ENCODE measurements around the gene SLC25A52.
"Not testable (repeated sequence)": the region's sequence is repeated elsewhere in the genome, so short reads cannot be mapped to it uniquely, and the experiment has no call there.

Gene SLC25A52

DNA sequence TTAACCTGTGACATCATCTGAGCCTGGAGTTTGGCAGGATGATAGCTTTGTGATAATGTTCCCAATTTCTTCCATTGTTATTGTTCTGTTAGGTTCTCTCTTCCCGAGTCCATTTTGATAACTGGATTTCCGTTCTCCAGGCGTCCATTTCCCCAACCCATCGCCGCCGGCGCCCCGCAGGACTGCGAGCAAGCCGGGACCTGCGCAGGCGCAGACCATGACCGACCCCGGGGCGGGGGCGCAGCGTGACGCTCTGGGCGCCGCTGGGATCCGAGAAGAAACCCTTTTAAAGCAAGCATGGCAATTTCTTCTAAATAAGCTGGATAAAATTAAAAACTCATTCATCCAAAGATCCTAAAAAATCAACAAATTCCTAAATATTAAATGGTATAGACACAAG lies at the start of gene SLC25A52:
TSS of gene SLC25A52 (minus strand) at position 186 of the 400 bp plus-strand sequence. CDS start 219 bp downstream, outside the sequence.
- FAIRE-seq (no peak), DNase-seq (ENCODE audit: insufficient read length, low spot score) (no peak)

DNA sequence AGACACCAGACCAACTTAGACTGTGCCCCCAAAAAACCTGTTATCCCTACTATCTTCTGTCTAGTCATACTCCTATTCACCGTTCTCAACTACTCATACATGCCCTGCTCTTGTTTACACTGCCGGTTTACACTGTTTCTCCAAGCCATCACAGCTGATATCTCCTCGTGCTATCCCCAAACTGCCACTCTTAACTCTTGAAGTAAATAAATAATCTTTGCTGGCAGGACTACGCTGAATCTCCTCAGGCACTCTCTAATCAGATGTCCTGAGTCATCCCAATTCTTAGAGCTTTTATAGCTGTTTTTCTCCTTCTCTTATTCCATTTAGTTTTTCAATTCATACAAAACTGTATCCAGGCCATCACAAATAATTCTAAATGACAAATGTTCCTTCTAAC lies 48.4 kb upstream of the SLC25A52 start:
- FAIRE-seq, result not testable (repeated sequence)

GRCh38 chr18:31801078-31801477 lies 40.4 kb upstream of the SLC25A52 start:
- DNase-seq (ENCODE audit: insufficient read length, low spot score) (no peak), FAIRE-seq (no peak)

More for the DNA sequence above, 48.4 kb upstream of the SLC25A52 start:
- not testable (repeated sequence) for DNase-seq (ENCODE audit: insufficient read length, low spot score)

GRCh38 chr18:31799257-31799656 lies 38.6 kb upstream of the SLC25A52 start:
- DNase-seq (ENCODE audit: insufficient read length, low spot score); FAIRE-seq: not testable (repeated sequence)

GRCh38 chr18:31798399-31798798 lies 37.7 kb upstream of the SLC25A52 start:
- FAIRE-seq, result no peak
- DNase-seq (ENCODE audit: insufficient read length, low spot score), result no peak

DNA sequence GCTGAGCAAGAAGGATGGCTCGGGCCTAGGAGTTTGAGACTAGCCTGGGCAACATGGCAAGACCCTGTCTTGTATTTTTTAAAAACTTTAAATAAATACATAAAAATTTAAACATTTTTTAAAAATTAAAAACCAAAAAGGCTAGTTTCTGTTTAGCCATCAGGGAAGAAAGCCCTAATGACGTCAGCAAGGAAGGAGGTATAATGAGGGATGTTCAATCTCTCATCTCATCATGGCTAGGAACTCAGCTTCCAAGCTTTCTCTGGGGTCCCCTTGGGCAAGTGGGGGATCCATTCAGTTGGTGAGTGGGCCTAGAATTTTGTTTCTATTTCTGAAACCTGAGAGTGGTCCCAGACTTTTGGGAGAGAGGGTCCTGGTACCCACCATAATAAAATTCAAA lies 35.1 kb upstream of the SLC25A52 start:
- no peak for FAIRE-seq
- no peak for DNase-seq (ENCODE audit: insufficient read length, low spot score)

DNA sequence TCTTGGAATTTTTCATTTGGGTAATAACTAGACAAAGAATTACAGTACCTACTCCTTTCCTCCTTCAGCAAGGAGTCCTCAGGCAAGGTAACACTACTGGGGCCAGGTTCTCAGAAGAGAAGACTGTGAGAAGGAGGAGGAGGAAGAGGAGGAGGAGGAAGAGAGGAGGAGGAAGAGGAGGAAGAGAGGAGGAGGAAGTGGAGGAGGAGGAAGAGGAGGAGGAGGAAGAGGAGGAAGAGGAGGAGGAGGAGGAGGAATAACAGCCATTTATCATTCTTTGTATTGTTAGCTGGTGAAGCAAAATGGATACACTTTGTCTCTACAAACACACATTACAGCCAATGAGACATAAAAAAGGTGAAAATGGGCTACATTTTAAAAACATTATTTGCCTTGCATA lies 32.9 kb upstream of the SLC25A52 start:
- FAIRE-seq, result no peak
- no peak for DNase-seq (ENCODE audit: insufficient read length, low spot score)

DNA sequence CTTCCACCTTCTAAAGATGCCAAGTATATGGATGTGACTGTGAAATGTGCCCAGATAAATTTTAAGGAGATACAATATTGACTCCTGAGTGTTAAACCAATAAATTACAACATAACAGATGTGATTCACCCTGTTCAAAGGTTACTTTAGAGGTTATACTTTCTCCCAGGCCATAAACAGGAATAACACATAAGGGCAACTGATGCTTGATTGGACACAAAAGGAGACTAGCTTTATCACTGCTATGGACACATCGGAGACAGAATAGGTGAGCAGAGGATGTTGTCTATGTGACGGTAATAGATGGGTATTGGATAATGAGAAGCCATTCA lies 31.9 kb upstream of the SLC25A52 start:
- FAIRE-seq, result no peak

GRCh38 chr18:31791817-31792579 lies 31.3 kb upstream of the SLC25A52 start:
- DNase-seq (ENCODE audit: insufficient read length, low spot score), result peak; percentile 39
- FAIRE-seq, result no peak

More for the DNA sequence above, 31.9 kb upstream of the SLC25A52 start:
- no peak for DNase-seq (ENCODE audit: insufficient read length, low spot score)

- no peak for FAIRE-seq
- no peak for DNase-seq (ENCODE audit: insufficient read length, low spot score)
These were observed 28.7 kb upstream of the SLC25A52 start for GRCh38 chr18:31789409-31789808.

- FAIRE-seq, result no peak
- DNase-seq (ENCODE audit: insufficient read length, low spot score), result no peak
These were observed 22.4 kb upstream of the SLC25A52 start for GRCh38 chr18:31783059-31783458.

DNA sequence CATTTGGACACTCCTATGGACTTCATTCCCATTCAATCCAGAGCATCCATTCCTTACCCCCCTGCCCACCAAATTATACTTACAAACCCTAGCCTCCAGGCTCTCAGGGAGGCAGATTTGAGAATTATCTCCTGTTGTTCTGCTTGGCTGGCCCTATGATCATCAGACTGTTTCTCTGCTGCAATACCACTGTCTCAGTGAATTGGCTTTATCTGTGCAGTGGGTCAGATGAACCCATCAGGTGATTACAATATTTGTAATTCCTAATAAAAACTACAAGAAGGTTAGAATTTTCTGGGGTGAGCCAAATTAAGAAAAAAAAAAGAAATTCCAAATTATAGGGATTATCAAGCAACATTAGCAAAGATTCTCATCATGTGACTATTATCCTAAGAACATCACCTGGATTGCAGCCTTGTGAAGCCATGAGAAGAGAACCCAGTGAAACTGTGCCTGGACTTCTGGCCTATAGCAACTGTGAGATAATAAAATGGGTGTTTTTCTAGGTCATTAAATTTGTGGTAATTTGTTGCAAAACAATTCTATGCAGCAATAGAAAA lies 17.8 kb upstream of the SLC25A52 start:
- no peak for FAIRE-seq
- DNase-seq (ENCODE audit: insufficient read length, low spot score), result no peak

GRCh38 chr18:31776093-31776492 lies 15.4 kb upstream of the SLC25A52 start:
- FAIRE-seq (no peak), DNase-seq (ENCODE audit: insufficient read length, low spot score) (no peak)

DNA sequence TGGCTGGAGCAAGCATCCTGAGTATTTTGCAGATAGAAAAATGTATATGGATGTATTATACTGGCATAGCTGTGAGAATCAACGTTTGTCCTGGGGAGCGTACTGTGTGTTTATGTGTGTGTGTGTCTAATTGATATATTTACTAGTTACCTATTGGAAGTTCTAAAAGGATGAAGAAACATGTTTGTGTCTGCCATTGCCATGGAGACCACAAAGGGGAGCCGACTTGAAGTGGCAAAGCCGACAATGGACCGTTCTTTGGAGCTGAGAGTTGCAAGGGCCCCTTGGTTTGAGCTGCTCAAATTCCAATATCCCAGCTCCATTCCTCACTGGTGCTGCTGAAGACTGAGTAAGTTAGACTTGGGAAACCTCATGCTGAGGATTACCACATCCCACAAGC lies 14.3 kb upstream of the SLC25A52 start:
- no peak for FAIRE-seq
- DNase-seq (ENCODE audit: insufficient read length, low spot score), result no peak

DNA sequence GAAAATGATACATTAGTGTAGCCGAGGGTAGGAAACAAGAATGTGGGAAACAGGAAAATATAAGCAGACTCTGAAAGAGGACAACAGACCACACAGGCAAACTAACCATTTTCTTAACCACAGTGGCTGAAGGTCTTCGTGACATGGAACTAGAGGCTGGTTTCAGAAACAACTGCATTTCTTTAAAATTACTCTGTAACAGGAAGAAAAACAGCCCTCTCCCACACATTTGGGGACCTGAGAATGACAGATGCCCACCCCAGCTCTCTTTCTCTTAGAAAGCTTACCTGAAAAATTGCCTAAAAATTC lies 13.8 kb upstream of the SLC25A52 start:
- peak; percentile 21 for FAIRE-seq

DNA sequence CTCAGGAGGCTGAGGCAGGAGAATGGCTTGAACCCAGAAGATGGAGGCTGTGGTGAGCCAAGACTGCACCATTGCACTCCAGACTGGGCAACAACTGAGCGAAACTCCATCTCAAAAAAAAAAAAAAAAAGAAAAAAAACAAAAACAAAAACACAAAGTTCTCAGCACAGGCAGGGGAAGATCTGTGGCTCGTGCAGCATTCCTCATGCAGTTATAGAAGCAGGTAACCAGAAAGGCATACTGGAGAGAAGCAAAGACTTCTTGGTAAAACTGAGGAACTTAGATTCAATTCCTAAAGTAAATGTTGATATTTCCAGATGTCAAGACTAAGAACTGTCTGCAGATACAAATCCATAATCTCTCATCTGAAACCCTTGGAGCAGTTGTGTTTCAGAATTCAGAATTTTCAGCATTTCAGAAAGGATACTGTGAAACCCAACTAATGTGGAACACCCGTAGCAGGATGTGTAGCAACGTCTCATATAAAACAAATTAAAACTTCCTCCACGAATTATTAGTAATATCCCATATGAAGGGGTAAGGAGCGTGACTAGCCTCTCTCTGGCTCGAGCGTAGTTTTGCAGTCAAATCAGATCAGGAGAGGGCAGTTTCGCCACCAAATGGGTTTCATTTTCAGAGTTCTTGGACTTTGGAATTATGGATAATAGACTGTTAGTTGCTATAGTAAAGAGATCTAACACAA lies 13.2 kb upstream of the SLC25A52 start:
- DNase-seq (ENCODE audit: insufficient read length, low spot score) (no peak), FAIRE-seq (no peak)

More for the DNA sequence above, 13.8 kb upstream of the SLC25A52 start:
- no peak for DNase-seq (ENCODE audit: insufficient read length, low spot score)

DNA sequence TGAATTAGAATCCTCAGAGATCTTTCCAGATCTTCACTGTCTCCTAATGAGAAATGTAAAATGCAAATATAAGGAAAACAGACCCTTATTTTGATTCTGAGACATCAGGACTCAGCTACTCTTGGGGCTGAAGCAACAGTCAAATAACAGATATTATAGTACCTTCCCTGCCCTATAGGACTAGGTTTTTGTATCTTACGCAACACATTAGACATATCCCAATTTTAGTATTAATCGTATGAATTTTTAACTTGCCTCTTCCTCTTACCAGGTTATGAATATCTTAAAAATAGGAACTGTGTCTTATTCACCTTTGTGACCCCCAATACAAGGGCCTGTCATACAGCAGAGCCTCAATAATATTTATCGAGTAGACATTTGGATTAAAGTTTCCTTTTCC lies 12.0 kb upstream of the SLC25A52 start:
- FAIRE-seq (no peak), DNase-seq (ENCODE audit: insufficient read length, low spot score) (no peak)

- DNase-seq (ENCODE audit: insufficient read length, low spot score) (no peak), FAIRE-seq (no peak)
These were observed 10.4 kb downstream of the SLC25A52 start for GRCh38 chr18:31750273-31750672.

- DNase-seq (ENCODE audit: insufficient read length, low spot score), result no peak
- no peak for FAIRE-seq
These were observed 14.3 kb downstream of the SLC25A52 start for GRCh38 chr18:31746396-31746795.

- FAIRE-seq, result no peak
These were observed 16.2 kb downstream of the SLC25A52 start for GRCh38 chr18:31744321-31745067.

DNA sequence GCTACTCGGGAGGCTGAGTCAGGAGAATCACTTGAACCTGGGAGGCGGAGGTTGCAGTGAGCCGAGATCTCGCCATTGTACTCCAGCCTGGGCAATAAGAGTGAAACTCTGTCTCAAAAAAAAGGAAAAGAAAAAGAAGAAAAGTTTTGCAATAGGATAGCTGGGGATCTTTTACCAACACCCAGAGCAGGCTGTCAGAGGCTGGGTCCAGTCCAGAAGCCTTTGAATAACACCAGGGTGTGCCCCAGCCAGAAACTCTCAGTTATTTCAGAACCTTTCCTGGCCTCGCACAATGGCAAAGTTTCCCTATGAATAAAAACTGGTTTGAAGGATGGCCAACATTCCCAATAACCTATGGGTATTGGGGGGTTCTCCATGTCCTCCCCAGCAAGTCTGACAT lies 17.1 kb downstream of the SLC25A52 start:
- DNase-seq (ENCODE audit: insufficient read length, low spot score); FAIRE-seq: not testable (repeated sequence)

More at GRCh38 chr18:31744321-31745067, 16.2 kb downstream of the SLC25A52 start:
- no peak for DNase-seq (ENCODE audit: insufficient read length, low spot score)
